Caco-2 (cell line): ENCODE data around the gene UBE2E2. TPM values are rescaled to one million over a fixed set of nuclear protein-coding genes. Genes with fewer than 3 reads are reported as not detected.

ENCODE experiments used
- BruUV-seq: library from RNA; stranded (reverse); fragments of 400-500 nt; replicated peaks from 2 replicates; lab custom pipeline; 2021; lab: Mats Ljungman, UMichigan
- CTCF ChIA-PET: fragments of 300-600 bp; sonication (Branson Sonifier 250); formaldehyde crosslinking; loops from one replicate; lab custom pipeline; 2022; ENCODE audit warnings: antibody characterized with exemption; lab: Charles Lee
- POLR2A ChIA-PET: fragments of 300-600 bp; sonication (Branson Sonifier 250); formaldehyde crosslinking; loops from one replicate; lab custom pipeline; 2022; ENCODE audit warnings: antibody characterized with exemption; lab: Charles Lee
- DNase-seq, 2 experiments: peaks; one replicate each; pipeline versions ENCODE4 v3.0.0 to v3.0.0-alpha.2; 2020 to 2022
- H3K27me3 ChIP-seq: replicated peaks from 2 replicates; pipeline ENCODE4 v1.6.0; 2011; ENCODE audit warnings: low read length; ENCODE audit not compliant: control insufficient read depth, insufficient read depth
- H3K36me3 ChIP-seq: 2 replicates; pipeline ENCODE4 v1.5.1; 2011; ENCODE audit warnings: low read length; ENCODE audit not compliant: control insufficient read depth, insufficient read depth
- H3K4me1 ChIP-seq: fragments of 250-450 bp; sonication (Bioruptor Pico); 2 replicates; pipeline ENCODE4 v1.5.1; 2020; ENCODE audit warnings: mild to moderate bottlenecking
- H3K4me3 ChIP-seq: 2 replicates; pipeline ENCODE4 v1.5.1; 2011; ENCODE audit warnings: low read depth, mild to moderate bottlenecking, control low read depth, low read length
- H3K9me3 ChIP-seq: fragments of 250-450 bp; sonication (Bioruptor Pico); 2 replicates; pipeline ENCODE4 v1.5.1; 2020; ENCODE audit warnings: mild to moderate bottlenecking, moderate library complexity
- H3K27ac Mint-ChIP-seq: one replicate; pipeline ENCODE4 v1.8.0; 2022; ENCODE audit warnings: mixed read lengths; ENCODE audit not compliant: unreplicated experiment
- H3K27me3 Mint-ChIP-seq: one replicate; pipeline ENCODE4 v1.8.0; 2022; ENCODE audit warnings: mixed read lengths; ENCODE audit not compliant: insufficient read depth, unreplicated experiment
- H3K36me3 Mint-ChIP-seq: one replicate; pipeline ENCODE4 v1.8.0; 2022; ENCODE audit warnings: mild to moderate bottlenecking, mixed read lengths; ENCODE audit not compliant: insufficient read depth, unreplicated experiment
- H3K4me1 Mint-ChIP-seq: one replicate; pipeline ENCODE4 v1.8.0; 2022; ENCODE audit warnings: low read depth, mixed read lengths; ENCODE audit not compliant: unreplicated experiment
- H3K4me3 Mint-ChIP-seq: one replicate; pipeline ENCODE4 v1.8.0; 2022; ENCODE audit warnings: mild to moderate bottlenecking, moderate library complexity, mixed read lengths; ENCODE audit not compliant: unreplicated experiment
- H3K9me3 Mint-ChIP-seq: one replicate; pipeline ENCODE4 v1.8.0; 2022; ENCODE audit warnings: mixed read lengths; ENCODE audit not compliant: unreplicated experiment
- CTCF ChIP-seq, 2 experiments: fragments of 200-600 bp in 1 of 2; IDR thresholded peaks; 1 replicate in 1 of 2; 2 replicates in 1 of 2; pipeline versions ENCODE4 v1.5.1 to v1.8.0; 2011 to 2022; ENCODE audit warnings: antibody characterized with exemption in 1 of 2, control low read depth in 1 of 2, inconsistent platforms in 1 of 2, low read depth in 1 of 2, low read length in 1 of 2, mild to moderate bottlenecking in 1 of 2, moderate library complexity in 1 of 2; ENCODE audit not compliant: insufficient read depth in 1 of 2, severe bottlenecking in 1 of 2, unreplicated experiment in 1 of 2
- intact Hi-C: fragments of 100-400 bp; cut with micrococcal nuclease; formaldehyde crosslinking; loops from one replicate; pipeline ENCODE4 v1.10.0; 2022; ENCODE audit not compliant: unreplicated experiment
- total RNA-seq: library from RNA; stranded (reverse); gene quantifications from 2 replicates; pipeline ENCODE4 v1.2.3, GENCODE V29; 2022

The UBE2E2 gene
- total RNA-seq, 1 experiment from 2014 or later = 83.8 TPM

GRCh38 chr3:23270423-23270822, 67.3 kb downstream of the UBE2E2 start:
- H3K9me3 Mint-ChIP-seq = peaks cover 10% of the 10 kb centered on the region
- Histone ChIP-seq H3K4me1 (no peaks in the 10 kb centered on the region), H3K4me3 (no peak overlapping the region), H3K36me3 (no peaks in the 10 kb centered on the region), H3K9me3 (no peaks in the 10 kb centered on the region), H3K27me3 (no peaks in the 10 kb centered on the region)
- H3K27me3 Mint-ChIP-seq = no peaks in the 10 kb centered on the region
- H3K4me1 Mint-ChIP-seq = no peaks in the 10 kb centered on the region
- DNase-seq = no peak
- H3K27ac Mint-ChIP-seq = no peak overlapping the region
- no peak for TF ChIP-seq CTCF (IDR thresholded peaks at IDR 0.05; ENCODE audit: insufficient read depth in 1 of 2, low read depth in 1 of 2, low read length in 1 of 2, severe bottlenecking in 1 of 2, unreplicated experiment in 1 of 2)
- intact Hi-C loops = no loop called here
- H3K36me3 Mint-ChIP-seq = peaks cover 13% of the 10 kb centered on the region
- ChIA-PET CTCF (no interaction called here), POLR2A (no interaction called here)
- H3K4me3 Mint-ChIP-seq = no peak overlapping the region
- no TSS peak for BruUV-seq

GRCh38 chr3:23271876-23272741, 69.0 kb downstream of the UBE2E2 start:
- Mint-ChIP-seq H3K9me3 (peaks cover 10% of the 10 kb centered on the region), H3K4me3 (no peak overlapping the region), H3K27me3 (no peaks in the 10 kb centered on the region), H3K27ac (no peak overlapping the region), H3K36me3 (peaks cover 8% of the 10 kb centered on the region), H3K4me1 (no peaks in the 10 kb centered on the region)
- Histone ChIP-seq H3K36me3 (no peaks in the 10 kb centered on the region), H3K27me3 (no peaks in the 10 kb centered on the region), H3K9me3 (no peaks in the 10 kb centered on the region), H3K4me3 (no peak overlapping the region), H3K4me1 (0 out of 2 replicates have a peak, but pooled peaks cover 4% of the 10 kb centered on the region)
- no peak for DNase-seq
- ChIA-PET CTCF (no interaction called here), POLR2A (no interaction called here)
- intact Hi-C loops = no loop called here
- no TSS peak for BruUV-seq
- TF ChIP-seq CTCF (IDR thresholded peaks at IDR 0.05; ENCODE audit: insufficient read depth in 1 of 2, low read depth in 1 of 2, low read length in 1 of 2, severe bottlenecking in 1 of 2, unreplicated experiment in 1 of 2) = no peak

GRCh38 chr3:23272820-23273219, 69.7 kb downstream of the UBE2E2 start:
- no peak for TF ChIP-seq CTCF (IDR thresholded peaks at IDR 0.05; ENCODE audit: insufficient read depth in 1 of 2, low read depth in 1 of 2, low read length in 1 of 2, severe bottlenecking in 1 of 2, unreplicated experiment in 1 of 2)
- H3K4me3 ChIP-seq = no peak overlapping the region
- H3K27me3 ChIP-seq = no peaks in the 10 kb centered on the region
- no peak overlapping the region for H3K27ac Mint-ChIP-seq
- no peaks in the 10 kb centered on the region for H3K36me3 ChIP-seq
- H3K4me1 Mint-ChIP-seq = no peaks in the 10 kb centered on the region
- H3K9me3 ChIP-seq = no peaks in the 10 kb centered on the region
- H3K36me3 Mint-ChIP-seq = peaks cover 8% of the 10 kb centered on the region
- CTCF ChIA-PET = no interaction called here
- DNase-seq = no peak
- intact Hi-C loops = no loop called here
- H3K9me3 Mint-ChIP-seq = peaks cover 10% of the 10 kb centered on the region
- no TSS peak for BruUV-seq
- no peaks in the 10 kb centered on the region for H3K27me3 Mint-ChIP-seq
- 0 out of 2 replicates have a peak, but pooled peaks cover 7% of the 10 kb centered on the region for H3K4me1 ChIP-seq
- H3K4me3 Mint-ChIP-seq = no peak overlapping the region
- POLR2A ChIA-PET = no interaction called here
